Naive thymus-derived CD8-positive, alpha-beta T cell (primary cell): ENCODE data around the gene SAMMSON. TPM values are rescaled to one million over a fixed set of nuclear protein-coding genes. Genes with fewer than 3 reads are reported as not detected.

Experiments
- ATAC-seq, 2 donors: fragments of 150-1000 bp; cut with Tn5 transposase in 1 of 2; sonication (Bioruptor Pico), chemical (Tn5 transposase) in 1 of 2; 1 replicate in 1 of 2; 2 replicates in 1 of 2; pipeline ENCODE4 v1.10.0; 2021; ENCODE audit warnings: mild to moderate bottlenecking in 2 of 2, moderate library complexity in 2 of 2
- POLR2A ChIA-PET: fragments of 350-600 bp; sonication (Branson Sonifier 250); formaldehyde crosslinking; loops from one replicate; lab custom pipeline; 2021; ENCODE audit warnings: antibody characterized with exemption; lab: Charles Lee
- DNase-seq, 10 donors: peaks; one replicate each; pipeline versions ENCODE4 v3.0.0 to v3.0.0-alpha.2; 2020 to 2022
- H3K27ac Mint-ChIP-seq, 10 donors: one replicate each; pipeline ENCODE4 v1.8.0; 2020 to 2022; ENCODE audit warnings: mild to moderate bottlenecking in 10 of 10, mixed read lengths in 10 of 10, moderate library complexity in 4 of 10, inconsistent platforms in 1 of 10
- H3K27me3 Mint-ChIP-seq, 5 donors: one replicate each; pipeline ENCODE4 v1.8.0; 2021 to 2022; ENCODE audit warnings: mixed read lengths in 5 of 5
- H3K36me3 Mint-ChIP-seq, 3 donors: one replicate each; pipeline ENCODE4 v1.8.0; 2020 to 2022; ENCODE audit warnings: mixed read lengths in 3 of 3, mild to moderate bottlenecking in 2 of 3, inconsistent platforms in 1 of 3
- H3K4me1 Mint-ChIP-seq, 4 donors: one replicate each; pipeline ENCODE4 v1.8.0; 2021 to 2022; ENCODE audit warnings: mixed read lengths in 4 of 4
- H3K4me3 Mint-ChIP-seq, 10 donors: one replicate each; pipeline ENCODE4 v1.8.0; 2020 to 2022; ENCODE audit warnings: mild to moderate bottlenecking in 10 of 10, mixed read lengths in 10 of 10, moderate library complexity in 6 of 10, inconsistent platforms in 1 of 10
- H3K9me3 Mint-ChIP-seq, 9 donors: one replicate each; pipeline ENCODE4 v1.8.0; 2020 to 2022; ENCODE audit warnings: mixed read lengths in 9 of 9, mild to moderate bottlenecking in 3 of 9, inconsistent platforms in 1 of 9, moderate library complexity in 1 of 9
- polyA plus RNA-seq, 3 donors: library from polyadenylated mRNA; unstranded; fragments of 300-500 nt; fragmentation: Illumina TruSeq; gene quantifications; one replicate each; pipeline ENCODE4 v1.2.3, GENCODE V29; 2021
- total RNA-seq, 8 experiments: library from RNA in 2 of 8; stranded (reverse) in 2 of 8; gene quantifications; one replicate each; pipeline ENCODE4 v1.2.3 and lab custom pipeline; 2021 to 2026

Gene SAMMSON
- total and polyA plus RNA-seq, 5 experiments from 2014 or later = not detected

DNA sequence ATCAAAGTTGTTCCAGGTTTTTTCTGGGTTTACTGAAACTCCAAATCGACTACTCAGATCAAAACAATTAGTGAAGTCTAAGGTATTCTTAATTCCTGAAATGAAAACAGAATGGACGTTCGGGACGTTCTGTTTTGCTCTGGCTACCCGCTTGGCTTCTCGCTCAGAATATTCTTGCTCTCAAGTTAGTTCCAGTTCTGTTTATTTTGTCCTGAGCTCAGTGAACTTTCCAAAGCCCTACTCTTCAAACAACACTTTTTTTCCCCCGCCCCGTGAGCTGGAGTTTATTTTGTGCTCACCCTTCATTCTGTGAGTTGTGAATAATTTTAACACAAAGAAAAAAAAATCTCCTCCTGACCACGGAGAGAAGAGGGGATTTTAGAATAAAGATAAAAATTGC is 72.6 kb downstream of the SAMMSON start:
- no peak for ATAC-seq
- Mint-ChIP-seq H3K27me3 (peaks cover 11 to 41% (median 24%) of the 10 kb centered on the region in 5 donors), H3K9me3 (no peaks in the 10 kb centered on the region)

DNA sequence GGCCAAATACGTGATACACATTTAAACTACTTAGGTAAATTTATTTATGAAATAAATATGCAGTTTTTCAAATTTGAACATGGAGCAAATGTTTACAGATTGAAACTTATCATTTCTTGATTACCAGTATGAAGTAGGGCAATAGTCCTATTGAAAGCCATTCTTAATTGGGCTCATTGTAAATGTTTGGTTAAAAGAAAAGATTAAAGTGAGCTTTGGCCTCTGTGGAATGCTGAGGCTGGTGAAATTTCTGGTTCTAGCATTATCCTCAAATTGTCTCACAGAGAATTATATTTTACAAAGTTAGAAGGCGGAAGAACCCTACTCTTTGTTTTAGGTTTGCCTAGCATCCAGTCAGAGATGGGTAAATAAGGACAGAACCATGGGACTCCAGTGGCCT is 73.2 kb downstream of the SAMMSON start:
- Mint-ChIP-seq H3K27ac (no peak overlapping the region), H3K4me3 (no peak overlapping the region), H3K9me3 (no peaks in the 10 kb centered on the region), H3K27me3 (peaks cover 13 to 44% (median 25%) of the 10 kb centered on the region in 5 donors), H3K4me1 (no peaks in the 10 kb centered on the region), H3K36me3 (no peaks in the 10 kb centered on the region)
- ATAC-seq (no peak), DNase-seq (no peak)
- POLR2A ChIA-PET = no interaction called here

More for the DNA sequence above, 72.6 kb downstream of the SAMMSON start:
- no peak overlapping the region for H3K27ac Mint-ChIP-seq
- POLR2A ChIA-PET = no interaction called here
- no peak overlapping the region for H3K4me3 Mint-ChIP-seq
- no peak for DNase-seq
- no peaks in the 10 kb centered on the region for H3K36me3 Mint-ChIP-seq
- no peaks in the 10 kb centered on the region for H3K4me1 Mint-ChIP-seq

DNA sequence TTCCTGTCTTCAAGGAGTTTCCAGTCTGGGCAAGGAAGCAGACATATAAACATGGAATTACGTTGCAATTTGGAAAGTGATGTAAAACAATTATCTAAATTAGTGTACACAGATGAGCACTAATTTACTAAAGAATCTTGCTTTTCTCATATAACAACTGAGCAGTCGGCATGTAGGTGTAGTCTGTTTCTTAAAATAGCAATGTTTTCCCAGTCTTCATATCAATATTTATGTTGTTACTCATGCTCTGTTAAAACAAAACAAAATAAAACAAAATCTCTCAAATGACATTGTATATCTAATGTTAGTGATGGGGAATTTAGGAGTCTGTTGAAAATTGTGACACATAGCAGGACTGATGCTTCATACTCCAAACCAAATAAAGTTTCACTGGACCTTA is 75.6 kb downstream of the SAMMSON start:
- no peaks in the 10 kb centered on the region for H3K36me3 Mint-ChIP-seq
- DNase-seq = no peak
- H3K4me1 Mint-ChIP-seq = no peaks in the 10 kb centered on the region
- peaks cover 15 to 54% (median 20%) of the 10 kb centered on the region in 5 donors for H3K27me3 Mint-ChIP-seq
- no peak overlapping the region for H3K4me3 Mint-ChIP-seq
- no peak for ATAC-seq
- peak overlapping the region in 1 of 10 donors; percentile 9 for H3K27ac Mint-ChIP-seq
- H3K9me3 Mint-ChIP-seq = no peaks in the 10 kb centered on the region
- POLR2A ChIA-PET = no interaction called here

DNA sequence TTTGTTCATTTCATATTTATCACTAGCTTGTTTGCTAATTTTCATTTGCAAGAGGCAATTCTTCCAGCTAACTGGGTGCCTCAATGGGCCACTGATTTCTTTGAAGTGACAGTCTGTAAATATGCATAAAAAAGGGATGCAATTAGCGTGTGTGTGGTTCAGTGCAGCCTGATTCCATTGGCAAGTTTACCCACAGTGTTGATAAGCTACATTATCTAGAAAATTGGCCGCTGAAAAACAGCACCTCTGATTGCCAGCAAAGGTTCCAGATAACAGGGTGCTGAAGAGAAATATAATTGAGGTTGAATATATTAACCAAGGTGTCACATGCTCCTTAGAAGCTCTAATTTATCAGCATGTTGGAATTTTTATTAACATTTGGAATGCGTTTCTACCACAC is 76.9 kb downstream of the SAMMSON start:
- DNase-seq (no peak), ATAC-seq (no peak)
- Mint-ChIP-seq H3K36me3 (no peaks in the 10 kb centered on the region), H3K4me1 (no peaks in the 10 kb centered on the region), H3K27me3 (peaks cover 17 to 67% (median 23%) of the 10 kb centered on the region in 5 donors), H3K9me3 (no peaks in the 10 kb centered on the region), H3K27ac (no peak overlapping the region), H3K4me3 (no peak overlapping the region)
- POLR2A ChIA-PET = no interaction called here

DNA sequence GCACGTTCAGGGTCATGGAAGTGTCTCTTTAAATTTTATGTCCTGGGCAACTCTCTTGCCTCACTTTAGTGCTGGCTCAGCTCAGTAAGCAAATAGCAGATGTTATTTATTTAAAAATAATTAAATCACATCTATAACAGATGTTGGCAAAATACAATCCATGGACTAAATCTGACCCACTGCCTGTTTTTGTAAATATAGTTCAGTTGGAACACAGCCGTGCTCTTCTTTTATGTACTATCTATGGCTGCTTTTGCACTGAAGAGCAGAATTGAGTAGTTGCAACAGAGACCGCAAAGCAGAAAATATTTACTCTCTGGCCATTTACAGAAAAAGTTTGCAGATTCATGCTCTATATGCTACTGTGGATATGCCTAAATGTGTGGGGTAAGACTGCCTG is 79.2 kb downstream of the SAMMSON start:
- H3K36me3 Mint-ChIP-seq = no peaks in the 10 kb centered on the region
- DNase-seq = no peak

DNA sequence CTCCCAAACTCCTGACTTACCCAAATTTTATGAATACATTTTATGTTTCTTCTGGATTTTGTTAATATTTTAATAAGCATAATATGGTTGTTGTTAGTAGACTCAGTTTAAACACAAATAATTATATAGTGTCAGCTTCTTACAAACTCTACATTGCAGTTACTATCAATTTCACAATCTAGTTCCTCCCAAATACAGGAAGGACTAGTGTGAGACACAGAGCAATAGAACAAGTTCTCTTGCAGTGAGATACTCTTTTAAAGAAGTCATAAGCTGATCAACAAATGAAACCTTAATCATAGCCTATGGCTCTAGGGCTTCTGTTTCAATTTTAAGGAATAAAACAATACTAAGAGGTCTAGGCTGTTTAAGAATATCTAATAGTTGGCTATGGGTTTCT is 86.1 kb downstream of the SAMMSON start:
- ATAC-seq = no peak
- Mint-ChIP-seq H3K27me3 (peaks cover 8 to 39% (median 12%) of the 10 kb centered on the region in 5 donors), H3K27ac (no peak overlapping the region), H3K4me1 (no peaks in the 10 kb centered on the region), H3K36me3 (no peaks in the 10 kb centered on the region), H3K4me3 (no peak overlapping the region), H3K9me3 (no peaks in the 10 kb centered on the region)
- POLR2A ChIA-PET = no interaction called here
- DNase-seq = no peak

More for the DNA sequence above, 79.2 kb downstream of the SAMMSON start:
- Mint-ChIP-seq H3K4me1 (no peaks in the 10 kb centered on the region), H3K4me3 (no peak overlapping the region), H3K27ac (no peak overlapping the region), H3K27me3 (peaks cover 13 to 65% (median 22%) of the 10 kb centered on the region in 5 donors), H3K9me3 (no peaks in the 10 kb centered on the region)
- no peak for ATAC-seq
- POLR2A ChIA-PET = no interaction called here

DNA sequence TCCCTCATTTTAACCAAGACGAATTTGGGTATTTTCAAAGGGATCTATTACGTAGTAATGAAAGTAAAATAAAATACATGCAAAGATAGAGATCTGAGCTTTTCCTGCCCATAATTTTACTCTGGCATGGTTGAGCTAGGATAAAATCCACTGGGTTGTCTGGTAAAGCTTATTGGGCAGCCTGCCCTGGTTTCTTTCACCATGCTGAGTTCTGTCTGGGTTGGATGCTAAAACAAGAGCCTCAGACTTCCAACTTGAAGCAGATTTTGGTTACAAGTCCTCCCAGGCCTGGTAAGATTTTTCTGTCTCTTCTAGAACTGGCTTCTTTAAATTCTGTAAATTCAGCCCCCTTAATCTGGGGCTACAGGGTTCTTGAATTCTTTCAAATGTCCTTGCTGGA is 86.8 kb downstream of the SAMMSON start:
- H3K4me3 Mint-ChIP-seq = no peak overlapping the region
- DNase-seq (no peak), ATAC-seq (no peak)
- no peaks in the 10 kb centered on the region for H3K36me3 Mint-ChIP-seq
- peaks cover 7 to 32% (median 12%) of the 10 kb centered on the region in 5 donors for H3K27me3 Mint-ChIP-seq
- H3K9me3 Mint-ChIP-seq = no peaks in the 10 kb centered on the region
- POLR2A ChIA-PET = no interaction called here
- H3K27ac Mint-ChIP-seq = no peak overlapping the region
- H3K4me1 Mint-ChIP-seq = no peaks in the 10 kb centered on the region

DNA sequence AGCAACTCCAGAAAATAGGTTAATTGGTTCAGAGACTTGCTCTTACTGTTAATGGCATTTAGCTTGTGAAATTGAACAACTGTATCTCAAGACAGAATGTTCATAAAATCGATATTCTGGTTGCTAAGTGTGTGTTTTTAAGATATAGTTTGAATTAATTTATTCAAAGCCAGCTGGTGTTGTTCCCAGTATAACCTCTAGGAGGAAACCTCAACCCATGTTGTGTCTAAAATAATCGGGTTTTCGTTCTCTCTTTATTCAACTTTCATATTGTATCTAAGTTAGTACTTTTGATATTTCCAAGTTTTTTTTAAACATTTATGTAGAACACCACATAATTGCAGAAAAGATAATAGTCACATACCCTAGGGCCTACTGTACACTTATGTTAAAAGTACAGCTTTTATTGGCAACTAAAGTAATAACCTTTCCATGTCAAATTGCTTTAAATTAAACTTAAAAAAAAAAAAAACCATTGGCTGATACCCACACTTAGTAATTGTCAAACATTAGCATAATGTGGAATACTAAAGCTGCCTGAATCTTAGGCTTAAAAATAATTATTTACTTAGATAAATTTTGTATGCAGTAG is 90.9 kb downstream of the SAMMSON start:
- POLR2A ChIA-PET = no interaction called here
- H3K9me3 Mint-ChIP-seq = no peaks in the 10 kb centered on the region
- peaks cover 1 to 28% (median 10%) of the 10 kb centered on the region in 5 donors for H3K27me3 Mint-ChIP-seq
- H3K4me1 Mint-ChIP-seq = no peaks in the 10 kb centered on the region
- ATAC-seq = no peak
- H3K36me3 Mint-ChIP-seq = no peaks in the 10 kb centered on the region
- H3K4me3 Mint-ChIP-seq = no peak overlapping the region
- no peak overlapping the region for H3K27ac Mint-ChIP-seq
- no peak for DNase-seq

DNA sequence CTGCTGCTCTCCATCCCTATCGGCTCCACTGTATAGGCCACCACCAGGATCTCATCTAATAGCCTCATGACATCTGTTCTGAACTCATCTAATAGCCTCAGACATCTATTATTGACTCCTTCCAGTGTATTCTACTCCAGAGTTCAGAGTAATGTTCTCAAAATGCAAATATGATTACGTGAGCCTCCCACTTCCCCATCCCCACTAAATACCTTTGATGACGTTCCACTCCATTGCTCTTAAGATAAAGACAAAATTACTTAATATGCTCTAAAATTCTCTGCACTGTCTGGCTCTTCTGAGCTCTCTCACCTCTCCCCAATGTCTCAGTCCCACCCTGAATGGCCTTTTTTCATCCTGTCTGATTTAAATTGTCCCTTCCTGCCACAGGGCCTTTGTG is 94.7 kb downstream of the SAMMSON start:
- Mint-ChIP-seq H3K4me3 (no peak overlapping the region), H3K9me3 (no peaks in the 10 kb centered on the region), H3K4me1 (no peaks in the 10 kb centered on the region), H3K36me3 (no peaks in the 10 kb centered on the region), H3K27ac (no peak overlapping the region), H3K27me3 (peaks cover 1 to 18% (median 5%) of the 10 kb centered on the region in 5 donors)
- ATAC-seq (no peak), DNase-seq (no peak)
- POLR2A ChIA-PET = no interaction called here

DNA sequence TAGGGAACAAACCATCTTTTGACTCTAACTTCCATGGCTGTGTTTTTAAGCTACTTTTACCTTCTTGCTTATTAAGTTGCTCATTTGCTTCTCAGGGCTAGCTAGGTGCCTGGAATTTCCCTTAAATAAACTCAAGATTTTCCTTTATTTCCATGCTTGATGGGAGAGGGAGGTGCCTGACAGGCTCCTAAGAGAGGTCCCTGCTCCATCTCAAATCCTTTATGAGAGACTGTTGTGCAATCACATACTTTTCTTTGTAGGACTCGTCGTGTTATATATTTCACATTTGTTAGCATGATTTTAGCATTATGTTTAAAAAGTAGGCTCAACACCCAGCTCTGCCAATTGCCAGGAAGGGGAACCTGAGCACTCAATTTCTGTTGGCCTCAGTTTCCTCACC is 95.7 kb downstream of the SAMMSON start:
- ATAC-seq (no peak), DNase-seq (no peak)
- Mint-ChIP-seq H3K4me1 (no peaks in the 10 kb centered on the region), H3K27ac (no peak overlapping the region), H3K27me3 (peaks cover 1 to 26% (median 5%) of the 10 kb centered on the region in 5 donors), H3K4me3 (no peak overlapping the region), H3K36me3 (no peaks in the 10 kb centered on the region), H3K9me3 (no peaks in the 10 kb centered on the region)
- POLR2A ChIA-PET = no interaction called here

DNA sequence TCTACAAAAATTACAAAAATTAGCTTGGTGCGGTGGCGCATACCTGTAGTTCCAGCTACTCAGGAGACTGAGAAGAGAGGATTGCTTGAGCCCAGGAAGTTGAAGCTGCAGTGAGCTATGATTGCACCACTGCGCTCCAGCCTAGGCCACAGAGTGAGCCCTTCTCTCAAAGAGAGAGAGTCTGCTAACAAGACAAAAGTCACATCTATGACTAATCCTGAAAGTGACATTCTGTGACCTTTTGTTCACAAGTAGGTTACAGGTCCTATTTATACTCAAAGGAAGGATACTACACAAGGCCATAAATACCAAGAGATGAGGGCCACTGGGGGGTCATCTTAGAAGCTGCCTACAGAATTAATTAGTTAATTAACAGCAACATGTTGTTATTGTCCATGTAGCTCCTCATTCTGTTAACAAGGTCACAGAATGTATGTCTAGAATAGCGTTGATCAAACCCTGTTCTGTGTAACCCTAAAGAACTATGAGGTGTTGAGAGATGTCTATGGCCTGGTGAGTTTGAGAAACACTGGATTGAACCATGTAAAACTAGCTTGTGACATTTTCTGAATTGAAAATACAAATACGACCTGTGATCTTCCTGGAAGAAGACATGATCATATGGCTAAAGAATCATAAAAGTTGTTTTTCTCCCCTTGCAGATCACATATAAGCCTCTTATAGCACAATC is 97.0 kb downstream of the SAMMSON start:
- POLR2A ChIA-PET = no interaction called here
- no peaks in the 10 kb centered on the region for H3K36me3 Mint-ChIP-seq
- H3K4me1 Mint-ChIP-seq = no peaks in the 10 kb centered on the region
- H3K27me3 Mint-ChIP-seq = peaks cover 1 to 26% (median 5%) of the 10 kb centered on the region in 5 donors
- DNase-seq (no peak), ATAC-seq (no peak)
- H3K27ac Mint-ChIP-seq = no peak overlapping the region
- no peaks in the 10 kb centered on the region for H3K9me3 Mint-ChIP-seq
- H3K4me3 Mint-ChIP-seq = no peak overlapping the region

DNA sequence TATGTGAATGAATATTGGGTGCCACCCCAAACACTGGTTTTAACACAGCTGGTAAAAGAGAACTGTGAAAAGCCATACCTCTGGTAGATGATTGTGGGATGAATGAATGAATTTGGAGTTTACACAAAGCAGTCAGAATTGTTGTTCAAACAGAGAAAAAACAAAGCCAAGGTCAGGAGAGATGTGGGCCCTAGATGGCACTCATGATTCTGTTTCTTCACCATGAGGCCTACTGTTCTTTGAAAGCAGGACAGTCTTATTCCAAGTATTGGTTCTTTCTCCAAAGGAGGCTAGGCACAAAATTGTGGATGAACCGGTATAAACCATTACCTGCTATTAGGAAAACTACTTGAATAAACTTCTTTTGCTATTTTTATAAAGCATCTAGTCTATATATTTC is 97.6 kb downstream of the SAMMSON start:
- ATAC-seq (no peak), DNase-seq (no peak)
- Mint-ChIP-seq H3K27ac (no peak overlapping the region), H3K9me3 (no peaks in the 10 kb centered on the region), H3K27me3 (peaks cover 1 to 26% (median 5%) of the 10 kb centered on the region in 5 donors), H3K36me3 (no peaks in the 10 kb centered on the region), H3K4me1 (no peaks in the 10 kb centered on the region), H3K4me3 (no peak overlapping the region)
- POLR2A ChIA-PET = no interaction called here

DNA sequence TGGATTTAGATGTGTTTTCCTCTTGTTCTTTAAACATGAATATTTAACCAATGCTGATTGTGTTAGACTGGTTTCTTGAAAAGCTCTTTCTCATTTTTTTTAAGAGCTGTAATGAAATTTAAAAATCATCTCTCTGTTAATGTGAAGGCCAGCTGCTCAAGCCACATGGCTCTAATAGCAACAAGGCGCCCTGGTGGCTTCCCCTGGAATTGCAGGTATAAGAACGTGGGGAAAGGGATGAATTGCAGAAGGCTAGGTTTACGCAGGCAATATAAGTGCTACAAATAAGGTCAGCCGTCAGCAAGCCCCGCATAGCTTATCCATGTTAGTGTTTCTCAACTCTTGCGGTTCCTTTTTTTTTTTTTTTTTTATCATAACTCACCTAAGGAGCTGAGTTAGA is 108.5 kb downstream of the SAMMSON start:
- Mint-ChIP-seq H3K4me1 (no peaks in the 10 kb centered on the region), H3K27ac (no peak overlapping the region), H3K4me3 (no peak overlapping the region), H3K9me3 (no peaks in the 10 kb centered on the region), H3K27me3 (peaks cover 0 to 31% (median 17%) of the 10 kb centered on the region in 5 donors), H3K36me3 (no peaks in the 10 kb centered on the region)
- ATAC-seq (no peak), DNase-seq (no peak)
- POLR2A ChIA-PET = no interaction called here

DNA sequence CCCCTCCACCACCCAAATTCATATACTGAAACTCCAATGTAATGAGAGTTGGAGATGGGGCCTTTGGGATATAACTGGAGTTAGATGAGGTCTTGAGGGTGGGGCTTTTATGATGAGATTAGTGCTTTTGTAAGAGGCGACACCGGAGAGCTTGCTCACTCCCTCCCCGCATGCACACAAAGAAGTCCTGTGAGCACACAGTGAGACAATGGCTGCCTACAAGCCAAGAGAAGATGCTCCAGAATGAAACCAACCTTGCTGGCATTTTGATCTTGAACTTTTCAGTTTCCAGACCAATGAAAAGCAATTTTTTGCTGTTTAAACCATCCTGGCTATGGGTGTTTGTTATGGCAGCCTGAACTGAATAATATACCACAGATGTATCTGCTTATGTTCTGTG is 109.0 kb downstream of the SAMMSON start:
- no peak for ATAC-seq
- POLR2A ChIA-PET = no interaction called here
- Mint-ChIP-seq H3K4me3 (no peak overlapping the region), H3K4me1 (no peaks in the 10 kb centered on the region), H3K9me3 (no peaks in the 10 kb centered on the region), H3K36me3 (no peaks in the 10 kb centered on the region), H3K27ac (no peak overlapping the region), H3K27me3 (peaks cover 0 to 30% (median 17%) of the 10 kb centered on the region in 5 donors)
- no peak for DNase-seq
